SK-N-SH treated with all-trans-retinoic acid at 6 μM for 48 hours (cell line): ENCODE data around the gene KLHDC4.

Source experiments
- ATAC-seq: fragments of 200-7000 bp; cut with Tn5 transposase; 3 replicates; pipeline ENCODE4 v1.9.1; 2020; ENCODE audit warnings: mild to moderate bottlenecking, moderate library complexity
- BACH2 ChIP-seq: fragments of 250-450 bp; sonication (Bioruptor Pico); IDR thresholded peaks from 2 replicates; pipeline ENCODE4 v1.9.0; 2021; ENCODE audit warnings: mild to moderate bottlenecking, borderline replicate concordance
- CREB5 ChIP-seq: fragments of 250-450 bp; sonication (Bioruptor Pico); IDR thresholded peaks from 2 replicates; pipeline ENCODE4 v1.5.1; 2020; ENCODE audit warnings: low read depth, mild to moderate bottlenecking, moderate library complexity
- CSDC2 ChIP-seq: fragments of 250-450 bp; sonication (Bioruptor Pico); IDR thresholded peaks from 2 replicates; pipeline ENCODE4 v1.5.0; 2020; ENCODE audit warnings: mild to moderate bottlenecking, moderate library complexity
- ESRRG ChIP-seq: fragments of 250-450 bp; sonication (Bioruptor Pico); IDR thresholded peaks from 2 replicates; pipeline ENCODE4 v1.6.1; 2021; ENCODE audit warnings: mild to moderate bottlenecking
- GLIS3 ChIP-seq: fragments of 250-450 bp; sonication (Bioruptor Pico); IDR thresholded peaks from 2 replicates; pipeline ENCODE4 v1.5.0; 2020; ENCODE audit warnings: mild to moderate bottlenecking, moderate library complexity
- ISL1 ChIP-seq: fragments of 250-450 bp; sonication (Bioruptor Pico); IDR thresholded peaks from 2 replicates; pipeline ENCODE4 v2.1.2; 2022; ENCODE audit warnings: mild to moderate bottlenecking, moderate library complexity
- OSR1 ChIP-seq: fragments of 250-450 bp; sonication (Bioruptor Pico); IDR thresholded peaks from 2 replicates; pipeline ENCODE4 v1.8.0; 2022; ENCODE audit warnings: moderate library complexity, mild to moderate bottlenecking, inconsistent platforms
- PATZ1 ChIP-seq: fragments of 250-450 bp; sonication (Bioruptor Pico); IDR thresholded peaks from 2 replicates; pipeline ENCODE4 v1.8.0; 2020; ENCODE audit warnings: mild to moderate bottlenecking, moderate library complexity, borderline replicate concordance
- POU6F1 ChIP-seq: fragments of 250-450 bp; sonication (Bioruptor Pico); IDR thresholded peaks from 2 replicates; pipeline ENCODE4 v1.8.0; 2021; ENCODE audit warnings: low read depth, mild to moderate bottlenecking, moderate library complexity, borderline replicate concordance
- PPARA ChIP-seq: fragments of 250-450 bp; sonication (Bioruptor Pico); IDR thresholded peaks from 2 replicates; pipeline ENCODE4 v1.5.0; 2020; ENCODE audit warnings: mild to moderate bottlenecking, borderline replicate concordance
- RARB ChIP-seq: fragments of 250-450 bp; sonication (Bioruptor Pico); IDR thresholded peaks from 2 replicates; pipeline ENCODE4 v1.8.0; 2021; ENCODE audit warnings: mild to moderate bottlenecking, moderate library complexity
- SNAI2 ChIP-seq: fragments of 250-450 bp; sonication (Bioruptor Pico); IDR thresholded peaks from 2 replicates; pipeline ENCODE4 v1.5.0; 2020; ENCODE audit warnings: mild to moderate bottlenecking, moderate library complexity
- TCF4 ChIP-seq: fragments of 250-450 bp; sonication (Bioruptor Pico); IDR thresholded peaks from 2 replicates; pipeline ENCODE4 v1.8.0; 2021; ENCODE audit warnings: mild to moderate bottlenecking, moderate library complexity, borderline replicate concordance
- TOX ChIP-seq: fragments of 250-450 bp; sonication (Bioruptor Pico); IDR thresholded peaks from 2 replicates; pipeline ENCODE4 v1.8.0; 2021; ENCODE audit warnings: mild to moderate bottlenecking, moderate library complexity, borderline replicate concordance
- ZC3H10 ChIP-seq: fragments of 250-450 bp; sonication (Bioruptor Pico); IDR thresholded peaks from 2 replicates; pipeline ENCODE4 v1.5.1; 2021; ENCODE audit warnings: mild to moderate bottlenecking, moderate library complexity
- ZFP3 ChIP-seq: fragments of 250-450 bp; sonication (Bioruptor Pico); IDR thresholded peaks from 2 replicates; pipeline ENCODE4 v1.5.0; 2020; ENCODE audit warnings: mild to moderate bottlenecking, moderate library complexity
- ZFP30 ChIP-seq: fragments of 450-650 bp; formaldehyde crosslinking; IDR thresholded peaks from 2 replicates; pipeline ENCODE4 v1.5.0; 2022; ENCODE audit warnings: mild to moderate bottlenecking, moderate library complexity
- ZNF565 ChIP-seq: fragments of 450-650 bp; formaldehyde crosslinking; conservative IDR thresholded peaks from 2 replicates; pipeline ENCODE4 v1.5.0; 2020; ENCODE audit warnings: low read depth, mild to moderate bottlenecking, moderate library complexity
- ZNF70 ChIP-seq: fragments of 450-650 bp; formaldehyde crosslinking; IDR thresholded peaks from 2 replicates; pipeline ENCODE4 v1.5.0; 2020; ENCODE audit warnings: mild to moderate bottlenecking, moderate library complexity
- ZNF8 ChIP-seq: fragments of 450-650 bp; formaldehyde crosslinking; IDR thresholded peaks from 2 replicates; pipeline ENCODE4 v1.5.0; 2020; ENCODE audit warnings: mild to moderate bottlenecking, moderate library complexity
- TF ChIP-seq, protein P1 (sequence below): fragments of 250-450 bp; sonication (Bioruptor Pico); IDR thresholded peaks from 2 replicates; pipeline ENCODE4 v1.5.0; 2020; ENCODE audit warnings: mild to moderate bottlenecking, moderate library complexity

KLHDC4 gene

GRCh38 chr16:87686697-87687096, 79.1 kb downstream of the KLHDC4 start (continued):
- no peak for TF ChIP-seq POU6F1 (CRISPR knock-in tag)
- no peak for TF ChIP-seq ZFP30 (CRISPR knock-in tag)
- no peak for TF ChIP-seq TOX (CRISPR knock-in tag)
- TF ChIP-seq SNAI2 (CRISPR knock-in tag): no peak
- no peak for TF ChIP-seq BACH2 (CRISPR knock-in tag)
- TF ChIP-seq PPARA (CRISPR knock-in tag): no peak
- TF ChIP-seq, protein P1, sequence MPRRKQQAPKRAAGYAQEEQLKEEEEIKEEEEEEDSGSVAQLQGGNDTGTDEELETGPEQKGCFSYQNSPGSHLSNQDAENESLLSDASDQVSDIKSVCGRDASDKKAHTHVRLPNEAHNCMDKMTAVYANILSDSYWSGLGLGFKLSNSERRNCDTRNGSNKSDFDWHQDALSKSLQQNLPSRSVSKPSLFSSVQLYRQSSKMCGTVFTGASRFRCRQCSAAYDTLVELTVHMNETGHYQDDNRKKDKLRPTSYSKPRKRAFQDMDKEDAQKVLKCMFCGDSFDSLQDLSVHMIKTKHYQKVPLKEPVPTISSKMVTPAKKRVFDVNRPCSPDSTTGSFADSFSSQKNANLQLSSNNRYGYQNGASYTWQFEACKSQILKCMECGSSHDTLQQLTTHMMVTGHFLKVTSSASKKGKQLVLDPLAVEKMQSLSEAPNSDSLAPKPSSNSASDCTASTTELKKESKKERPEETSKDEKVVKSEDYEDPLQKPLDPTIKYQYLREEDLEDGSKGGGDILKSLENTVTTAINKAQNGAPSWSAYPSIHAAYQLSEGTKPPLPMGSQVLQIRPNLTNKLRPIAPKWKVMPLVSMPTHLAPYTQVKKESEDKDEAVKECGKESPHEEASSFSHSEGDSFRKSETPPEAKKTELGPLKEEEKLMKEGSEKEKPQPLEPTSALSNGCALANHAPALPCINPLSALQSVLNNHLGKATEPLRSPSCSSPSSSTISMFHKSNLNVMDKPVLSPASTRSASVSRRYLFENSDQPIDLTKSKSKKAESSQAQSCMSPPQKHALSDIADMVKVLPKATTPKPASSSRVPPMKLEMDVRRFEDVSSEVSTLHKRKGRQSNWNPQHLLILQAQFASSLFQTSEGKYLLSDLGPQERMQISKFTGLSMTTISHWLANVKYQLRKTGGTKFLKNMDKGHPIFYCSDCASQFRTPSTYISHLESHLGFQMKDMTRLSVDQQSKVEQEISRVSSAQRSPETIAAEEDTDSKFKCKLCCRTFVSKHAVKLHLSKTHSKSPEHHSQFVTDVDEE (CRISPR knock-in tag): no peak
- TF ChIP-seq ESRRG (CRISPR knock-in tag): no peak
- TF ChIP-seq ZNF70 (CRISPR knock-in tag): no peak
- TF ChIP-seq RARB (CRISPR knock-in tag): no peak
- TF ChIP-seq ISL1 (CRISPR knock-in tag): no peak
- no peak for TF ChIP-seq CSDC2
- TF ChIP-seq ZC3H10 (CRISPR knock-in tag): no peak
- TF ChIP-seq OSR1 (CRISPR knock-in tag): no peak

DNA sequence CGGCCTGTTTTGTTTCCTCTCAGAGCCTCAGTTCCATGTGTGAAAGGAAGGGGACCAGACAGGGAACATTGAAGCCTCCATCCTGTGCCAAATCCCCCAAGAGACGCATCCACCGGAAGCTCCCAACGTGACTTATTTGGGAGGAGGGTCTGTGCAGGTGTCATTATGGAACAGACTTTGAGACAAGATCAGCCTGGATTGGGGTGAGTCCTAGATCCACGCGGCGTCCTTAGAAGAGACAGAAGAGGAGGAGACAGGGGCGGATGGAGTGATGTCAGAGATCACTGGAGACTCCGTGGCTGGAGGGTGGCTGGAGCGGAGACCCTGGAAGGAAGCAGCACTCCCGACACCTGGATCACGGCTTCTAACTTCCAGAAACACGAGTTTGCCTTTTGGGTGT, 80.0 kb downstream of the KLHDC4 start:
- ATAC-seq: no peak
- no peak for TF ChIP-seq ZFP3
- TF ChIP-seq SNAI2 (CRISPR knock-in tag): no peak
- TF ChIP-seq CSDC2: no peak
- TF ChIP-seq POU6F1 (CRISPR knock-in tag): no peak
- TF ChIP-seq PPARA (CRISPR knock-in tag): no peak
- TF ChIP-seq BACH2 (CRISPR knock-in tag): no peak
- no peak for TF ChIP-seq PATZ1 (CRISPR knock-in tag)
- TF ChIP-seq OSR1 (CRISPR knock-in tag): no peak
- no peak for TF ChIP-seq GLIS3 (CRISPR knock-in tag)
- TF ChIP-seq ZFP30 (CRISPR knock-in tag): no peak
- no peak for TF ChIP-seq ZNF565 (CRISPR knock-in tag)
- TF ChIP-seq ZNF8 (CRISPR knock-in tag): no peak
- TF ChIP-seq RARB (CRISPR knock-in tag): no peak
- TF ChIP-seq CREB5 (CRISPR knock-in tag): no peak

- no peak for TF ChIP-seq RARB (CRISPR knock-in tag)
- no peak for TF ChIP-seq ZNF565 (CRISPR knock-in tag)
- TF ChIP-seq TCF4 (CRISPR knock-in tag): no peak
- TF ChIP-seq ESRRG (CRISPR knock-in tag): no peak
- no peak for TF ChIP-seq BACH2 (CRISPR knock-in tag)
- TF ChIP-seq ZFP3: no peak
- no peak for TF ChIP-seq POU6F1 (CRISPR knock-in tag)
- TF ChIP-seq, protein P1 (CRISPR knock-in tag): no peak
- no peak for TF ChIP-seq ZFP30 (CRISPR knock-in tag)
- no peak for TF ChIP-seq CSDC2
- TF ChIP-seq ZC3H10 (CRISPR knock-in tag): no peak
- no peak for TF ChIP-seq TOX (CRISPR knock-in tag)
- TF ChIP-seq ZNF8 (CRISPR knock-in tag): no peak
- no peak for TF ChIP-seq SNAI2 (CRISPR knock-in tag)
- ATAC-seq: no peak
These were observed 80.4 kb downstream of the KLHDC4 start for GRCh38 chr16:87685405-87685755.
